Neural progenitor cell (in vitro differentiated cells): ENCODE data around the gene PDZK1.
"Not testable (repeated sequence)": the region's sequence is repeated elsewhere in the genome, so short reads cannot be mapped to it uniquely, and the experiment has no call there.

Experiments used
- EZH2 ChIP-seq: fragments of 200-600 bp; sonication (generic); IDR thresholded peaks from 2 replicates; pipeline ENCODE4 v1.6.1; 2017; ENCODE audit warnings: antibody characterized with exemption, mild to moderate bottlenecking, moderate library complexity
- TF ChIP-seq, protein P1 (sequence below): fragments of 200-600 bp; sonication (generic); IDR thresholded peaks from 2 replicates; pipeline ENCODE4 v1.5.1; 2017; ENCODE audit warnings: antibody characterized with exemption, mild to moderate bottlenecking

DNA sequence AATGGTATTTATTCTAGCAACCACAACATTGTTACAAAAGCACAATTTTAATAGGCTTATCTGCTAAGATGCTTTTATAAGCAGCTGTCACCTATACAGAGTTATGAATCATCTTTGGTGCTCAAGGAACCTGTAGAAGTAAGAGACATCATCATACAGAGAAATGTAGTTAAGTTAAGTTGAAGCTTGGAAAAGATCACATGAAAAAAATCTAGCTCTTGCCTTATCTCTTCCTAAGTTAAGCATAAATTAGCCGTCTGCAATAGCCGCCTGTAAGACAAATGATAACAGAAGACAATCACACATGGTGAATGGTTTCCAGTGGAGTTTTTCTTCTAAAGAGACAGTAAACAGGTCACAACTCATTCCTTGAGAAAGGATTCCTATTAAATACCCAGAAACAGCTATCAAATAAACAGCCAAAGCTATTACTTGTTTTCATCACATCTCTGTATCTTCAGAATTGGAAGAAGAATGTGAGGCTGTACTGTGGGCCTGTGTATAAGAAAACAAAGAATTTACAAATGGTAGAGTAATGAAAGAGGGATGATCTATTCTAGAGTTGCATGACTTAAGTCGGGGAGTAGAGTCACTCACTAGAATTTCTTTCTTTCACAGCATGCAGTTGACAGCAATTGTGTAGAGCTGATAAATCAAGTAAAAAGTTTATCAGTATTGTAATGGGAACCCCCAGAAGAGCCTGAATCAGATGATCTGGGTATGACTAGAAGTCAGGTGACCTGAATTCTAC lies 36.0 kb downstream of the PDZK1 start:
- not testable (repeated sequence) for TF ChIP-seq EZH2
- TF ChIP-seq, protein P1, sequence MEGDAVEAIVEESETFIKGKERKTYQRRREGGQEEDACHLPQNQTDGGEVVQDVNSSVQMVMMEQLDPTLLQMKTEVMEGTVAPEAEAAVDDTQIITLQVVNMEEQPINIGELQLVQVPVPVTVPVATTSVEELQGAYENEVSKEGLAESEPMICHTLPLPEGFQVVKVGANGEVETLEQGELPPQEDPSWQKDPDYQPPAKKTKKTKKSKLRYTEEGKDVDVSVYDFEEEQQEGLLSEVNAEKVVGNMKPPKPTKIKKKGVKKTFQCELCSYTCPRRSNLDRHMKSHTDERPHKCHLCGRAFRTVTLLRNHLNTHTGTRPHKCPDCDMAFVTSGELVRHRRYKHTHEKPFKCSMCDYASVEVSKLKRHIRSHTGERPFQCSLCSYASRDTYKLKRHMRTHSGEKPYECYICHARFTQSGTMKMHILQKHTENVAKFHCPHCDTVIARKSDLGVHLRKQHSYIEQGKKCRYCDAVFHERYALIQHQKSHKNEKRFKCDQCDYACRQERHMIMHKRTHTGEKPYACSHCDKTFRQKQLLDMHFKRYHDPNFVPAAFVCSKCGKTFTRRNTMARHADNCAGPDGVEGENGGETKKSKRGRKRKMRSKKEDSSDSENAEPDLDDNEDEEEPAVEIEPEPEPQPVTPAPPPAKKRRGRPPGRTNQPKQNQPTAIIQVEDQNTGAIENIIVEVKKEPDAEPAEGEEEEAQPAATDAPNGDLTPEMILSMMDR, result not testable (repeated sequence)
